GM18867 (cell line): ENCODE results near the gene CREB5.
A peak's percentile ranks its signal among the peaks of the same experiment; 100 is the strongest.

Experiments used
- ATAC-seq: cut with Tn5 transposase; IDR thresholded peaks from one replicate; pipeline ENCODE4 v1.9.1; 2021; ENCODE audit warnings: mild to moderate bottlenecking, moderate library complexity; ENCODE audit not compliant: unreplicated experiment

The CREB5 gene

GRCh38 chr7:28473571-28474281 lies 61.4 kb downstream of the CREB5 start:
- no peak for ATAC-seq

GRCh38 chr7:28474282-28474638 lies 61.9 kb downstream of the CREB5 start:
- ATAC-seq: no peak

GRCh38 chr7:28474640-28475039 lies 62.3 kb downstream of the CREB5 start:
- ATAC-seq: no peak

- no peak for ATAC-seq
Measured at GRCh38 chr7:28477041-28477442, 64.7 kb downstream of the CREB5 start.

GRCh38 chr7:28478656-28479055 lies 66.3 kb downstream of the CREB5 start:
- no peak for ATAC-seq

GRCh38 chr7:28479507-28479947 lies 67.2 kb downstream of the CREB5 start:
- ATAC-seq: peak; percentile 76

- no peak for ATAC-seq
Measured at GRCh38 chr7:28480595-28480994, 68.3 kb downstream of the CREB5 start.

GRCh38 chr7:28481091-28481926 lies 69.0 kb downstream of the CREB5 start:
- ATAC-seq: peak; percentile 70

- no peak for ATAC-seq
Measured at GRCh38 chr7:28483112-28483511, 70.8 kb downstream of the CREB5 start.

GRCh38 chr7:28483908-28484605 lies 71.7 kb downstream of the CREB5 start:
- no peak for ATAC-seq

- ATAC-seq: no peak
Measured at GRCh38 chr7:28484606-28484935, 72.3 kb downstream of the CREB5 start.

- no peak for ATAC-seq
Measured at GRCh38 chr7:28487487-28487886, 75.2 kb downstream of the CREB5 start.

- no peak for ATAC-seq
Measured at GRCh38 chr7:28488061-28488791, 75.9 kb downstream of the CREB5 start.

GRCh38 chr7:28490831-28491230 lies 78.5 kb downstream of the CREB5 start:
- ATAC-seq: no peak

- ATAC-seq: no peak
Measured at GRCh38 chr7:28493477-28493876, 81.2 kb downstream of the CREB5 start.

- no peak for ATAC-seq
Measured at GRCh38 chr7:28497009-28497408, 84.7 kb downstream of the CREB5 start.

- ATAC-seq: no peak
Measured at GRCh38 chr7:28498636-28499035, 86.3 kb downstream of the CREB5 start.

- ATAC-seq: no peak
Measured at GRCh38 chr7:28500138-28500537, 87.8 kb downstream of the CREB5 start.

- ATAC-seq: no peak
Measured at GRCh38 chr7:28502408-28502807, 90.1 kb downstream of the CREB5 start.

GRCh38 chr7:28503396-28503795 lies 91.1 kb downstream of the CREB5 start:
- ATAC-seq: no peak

GRCh38 chr7:28505014-28505413 lies 92.7 kb downstream of the CREB5 start:
- ATAC-seq: no peak
